ENCODE measurements around the gene ITGA3.
"Not testable (repeated sequence)": the region's sequence is repeated elsewhere in the genome, so short reads cannot be mapped to it uniquely, and the experiment has no call there.

The ITGA3 gene

GRCh38 chr17:50027172-50027880, 28.6 kb upstream of the ITGA3 start:
- H3K27me3 Mint-ChIP-seq (ENCODE audit: low read depth) = peaks cover 18% of the 10 kb centered on the region
- peak overlapping the region; percentile 55 for H3K4me3 Mint-ChIP-seq
- H3K27ac Mint-ChIP-seq = peak overlapping the region; percentile 20
- H3K4me1 Mint-ChIP-seq (ENCODE audit: low read depth) = peaks cover 13% of the 10 kb centered on the region
- DNase-seq (ENCODE audit: low spot score) = no peak
- no peaks in the 10 kb centered on the region for H3K9me3 Mint-ChIP-seq
- H3K36me3 Mint-ChIP-seq (ENCODE audit: low read depth) = no peaks in the 10 kb centered on the region

GRCh38 chr17:50027881-50028735, 27.8 kb upstream of the ITGA3 start:
- Mint-ChIP-seq H3K4me3 (no peak overlapping the region), H3K4me1 (ENCODE audit: low read depth) (peaks cover 13% of the 10 kb centered on the region), H3K36me3 (ENCODE audit: low read depth) (no peaks in the 10 kb centered on the region), H3K9me3 (no peaks in the 10 kb centered on the region), H3K27me3 (ENCODE audit: low read depth) (peaks cover 18% of the 10 kb centered on the region), H3K27ac (no peak overlapping the region)
- no peak for DNase-seq (ENCODE audit: low spot score)

- no peak overlapping the region for H3K4me3 Mint-ChIP-seq
- H3K4me1 Mint-ChIP-seq (ENCODE audit: low read depth) = peaks cover 13% of the 10 kb centered on the region
- H3K27ac Mint-ChIP-seq = no peak overlapping the region
- H3K36me3 Mint-ChIP-seq (ENCODE audit: low read depth) = no peaks in the 10 kb centered on the region
- H3K27me3 Mint-ChIP-seq (ENCODE audit: low read depth) = peaks cover 18% of the 10 kb centered on the region
- DNase-seq (ENCODE audit: low spot score) = no peak
- H3K9me3 Mint-ChIP-seq = no peaks in the 10 kb centered on the region
Measured at GRCh38 chr17:50028736-50029120, 27.2 kb upstream of the ITGA3 start.

GRCh38 chr17:50029185-50029584, 26.7 kb upstream of the ITGA3 start:
- H3K27ac Mint-ChIP-seq = no peak overlapping the region
- no peaks in the 10 kb centered on the region for H3K36me3 Mint-ChIP-seq (ENCODE audit: low read depth)
- peaks cover 21% of the 10 kb centered on the region for H3K27me3 Mint-ChIP-seq (ENCODE audit: low read depth)
- no peak overlapping the region for H3K4me3 Mint-ChIP-seq
- no peaks in the 10 kb centered on the region for H3K9me3 Mint-ChIP-seq
- peaks cover 13% of the 10 kb centered on the region for H3K4me1 Mint-ChIP-seq (ENCODE audit: low read depth)
- no peak for DNase-seq (ENCODE audit: low spot score)

DNA sequence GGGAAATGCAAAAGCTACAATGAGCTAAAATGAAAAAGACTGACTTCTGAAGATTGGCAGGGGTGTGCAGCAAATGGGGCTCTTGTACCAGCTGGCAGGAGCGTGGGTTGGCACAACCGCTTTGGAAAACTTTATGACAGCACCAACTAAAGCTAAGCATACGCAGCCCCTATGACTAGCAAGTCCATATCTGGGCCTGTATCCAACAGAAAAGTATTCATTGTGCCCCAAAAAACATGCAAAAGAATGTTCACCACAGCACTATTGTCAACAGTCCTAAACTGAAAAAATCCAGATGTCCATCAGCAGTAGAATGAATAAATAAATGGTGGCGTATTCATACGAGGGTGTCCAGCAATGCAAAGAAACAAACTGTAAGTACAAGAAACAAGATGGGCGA, 22.6 kb upstream of the ITGA3 start:
- Mint-ChIP-seq H3K27ac (no peak overlapping the region), H3K27me3 (ENCODE audit: low read depth) (peaks cover 17% of the 10 kb centered on the region), H3K4me1 (ENCODE audit: low read depth) (peaks cover 3% of the 10 kb centered on the region), H3K9me3 (no peaks in the 10 kb centered on the region), H3K36me3 (ENCODE audit: low read depth) (no peaks in the 10 kb centered on the region), H3K4me3 (no peak overlapping the region)
- no peak for DNase-seq (ENCODE audit: low spot score)

DNA sequence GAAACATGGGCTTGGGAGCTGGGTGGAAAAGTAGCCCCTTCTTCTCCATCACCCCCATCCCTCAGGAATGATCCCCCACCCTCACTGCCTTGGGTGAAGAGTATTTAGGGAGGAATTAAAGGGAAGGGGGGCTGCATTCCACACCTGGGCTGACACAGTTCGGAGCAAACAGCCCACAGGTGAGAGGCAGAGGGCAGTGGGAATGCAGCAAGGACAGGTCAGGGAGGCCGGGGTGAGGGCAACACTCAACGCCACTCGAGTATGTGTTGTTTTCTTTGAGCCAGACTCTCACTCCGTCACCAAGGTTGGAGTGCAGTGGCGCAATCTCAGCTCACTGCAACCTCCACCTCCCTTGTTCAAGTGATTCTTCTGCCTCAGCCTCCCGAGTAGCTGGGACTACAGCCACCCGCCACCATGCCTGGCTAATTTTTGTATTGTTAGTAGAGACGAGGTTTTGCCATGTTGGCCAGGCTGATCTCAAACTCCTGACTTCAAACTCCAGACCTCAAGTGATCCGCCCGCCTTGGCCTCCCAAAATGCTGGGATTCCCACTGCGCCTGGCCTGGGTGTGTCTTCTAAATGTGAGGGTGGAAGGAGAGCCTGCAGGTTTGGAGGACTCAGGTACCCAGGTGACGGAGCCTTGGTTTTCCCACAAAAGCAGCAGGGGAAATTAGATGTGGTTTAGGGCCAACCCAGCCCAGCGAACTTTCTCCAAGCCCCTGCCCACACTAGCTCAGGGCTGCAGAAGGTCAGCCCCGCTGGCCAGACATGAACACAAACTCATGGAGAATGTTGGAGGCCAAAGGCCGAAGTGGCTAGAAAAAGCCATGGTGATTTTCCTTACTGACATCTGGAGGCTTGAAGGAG, 21.2 kb upstream of the ITGA3 start:
- no peak overlapping the region for H3K27ac Mint-ChIP-seq
- DNase-seq (ENCODE audit: low spot score) = no peak
- no peaks in the 10 kb centered on the region for H3K9me3 Mint-ChIP-seq
- no peaks in the 10 kb centered on the region for H3K36me3 Mint-ChIP-seq (ENCODE audit: low read depth)
- H3K27me3 Mint-ChIP-seq (ENCODE audit: low read depth) = peaks cover 10% of the 10 kb centered on the region
- no peaks in the 10 kb centered on the region for H3K4me1 Mint-ChIP-seq (ENCODE audit: low read depth)
- no peak overlapping the region for H3K4me3 Mint-ChIP-seq

GRCh38 chr17:50035421-50035879, 20.5 kb upstream of the ITGA3 start:
- no peaks in the 10 kb centered on the region for H3K4me1 Mint-ChIP-seq (ENCODE audit: low read depth)
- H3K27me3 Mint-ChIP-seq (ENCODE audit: low read depth) = peaks cover 10% of the 10 kb centered on the region
- no peaks in the 10 kb centered on the region for H3K9me3 Mint-ChIP-seq
- no peak for DNase-seq (ENCODE audit: low spot score)
- H3K4me3 Mint-ChIP-seq = no peak overlapping the region
- no peak overlapping the region for H3K27ac Mint-ChIP-seq
- no peaks in the 10 kb centered on the region for H3K36me3 Mint-ChIP-seq (ENCODE audit: low read depth)

- Mint-ChIP-seq H3K36me3 (ENCODE audit: low read depth) (no peaks in the 10 kb centered on the region), H3K9me3 (no peaks in the 10 kb centered on the region), H3K4me3 (no peak overlapping the region), H3K27ac (no peak overlapping the region), H3K27me3 (ENCODE audit: low read depth) (peaks cover 10% of the 10 kb centered on the region), H3K4me1 (ENCODE audit: low read depth) (no peaks in the 10 kb centered on the region)
- DNase-seq (ENCODE audit: low spot score) = no peak
Measured at GRCh38 chr17:50035945-50036344, 20.0 kb upstream of the ITGA3 start.

DNA sequence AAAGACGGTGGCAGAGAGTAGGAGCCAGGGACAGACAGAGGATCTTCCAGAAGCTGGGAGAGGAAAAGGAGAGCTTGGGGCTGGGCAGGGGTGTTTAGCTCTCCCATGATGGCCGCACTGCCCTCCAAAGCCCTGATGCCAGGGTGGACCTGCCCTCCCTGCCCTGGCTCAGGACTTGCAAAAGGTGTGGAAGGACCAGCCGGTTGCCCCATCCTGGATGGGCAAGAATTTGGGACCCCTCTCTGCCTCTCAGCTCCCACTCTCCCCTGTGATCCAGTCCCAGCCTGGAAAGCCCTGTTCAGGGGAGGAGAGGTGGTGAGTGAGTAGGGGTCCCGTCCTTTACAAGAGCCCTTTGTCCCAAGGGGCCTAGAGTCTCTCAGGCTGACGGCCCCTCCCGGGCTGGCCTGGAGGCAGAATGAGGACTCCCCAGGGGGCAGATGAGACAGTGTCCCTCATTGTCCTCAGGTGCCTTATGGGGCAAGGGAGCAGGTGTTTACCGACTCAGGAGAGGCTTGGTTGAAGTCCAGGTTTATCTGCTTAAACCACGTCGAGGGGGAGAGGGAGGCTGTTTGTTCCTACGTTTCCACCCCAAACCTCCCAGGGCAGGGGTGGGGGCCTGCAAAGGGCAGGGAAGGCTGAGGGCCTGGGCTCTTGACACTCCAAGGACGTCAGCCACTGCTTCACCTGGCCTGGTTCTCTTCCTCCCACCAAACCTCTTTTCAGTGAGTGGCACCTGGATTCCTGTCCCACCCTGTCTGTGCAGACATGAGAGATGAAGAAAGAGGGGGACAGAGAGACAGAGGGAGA, 19.3 kb upstream of the ITGA3 start:
- H3K27me3 Mint-ChIP-seq (ENCODE audit: low read depth) = peaks cover 4% of the 10 kb centered on the region
- H3K4me1 Mint-ChIP-seq (ENCODE audit: low read depth) = no peaks in the 10 kb centered on the region
- no peaks in the 10 kb centered on the region for H3K36me3 Mint-ChIP-seq (ENCODE audit: low read depth)
- DNase-seq (ENCODE audit: low spot score) = no peak
- H3K27ac Mint-ChIP-seq = no peak overlapping the region
- H3K9me3 Mint-ChIP-seq = no peaks in the 10 kb centered on the region
- H3K4me3 Mint-ChIP-seq = no peak overlapping the region

DNA sequence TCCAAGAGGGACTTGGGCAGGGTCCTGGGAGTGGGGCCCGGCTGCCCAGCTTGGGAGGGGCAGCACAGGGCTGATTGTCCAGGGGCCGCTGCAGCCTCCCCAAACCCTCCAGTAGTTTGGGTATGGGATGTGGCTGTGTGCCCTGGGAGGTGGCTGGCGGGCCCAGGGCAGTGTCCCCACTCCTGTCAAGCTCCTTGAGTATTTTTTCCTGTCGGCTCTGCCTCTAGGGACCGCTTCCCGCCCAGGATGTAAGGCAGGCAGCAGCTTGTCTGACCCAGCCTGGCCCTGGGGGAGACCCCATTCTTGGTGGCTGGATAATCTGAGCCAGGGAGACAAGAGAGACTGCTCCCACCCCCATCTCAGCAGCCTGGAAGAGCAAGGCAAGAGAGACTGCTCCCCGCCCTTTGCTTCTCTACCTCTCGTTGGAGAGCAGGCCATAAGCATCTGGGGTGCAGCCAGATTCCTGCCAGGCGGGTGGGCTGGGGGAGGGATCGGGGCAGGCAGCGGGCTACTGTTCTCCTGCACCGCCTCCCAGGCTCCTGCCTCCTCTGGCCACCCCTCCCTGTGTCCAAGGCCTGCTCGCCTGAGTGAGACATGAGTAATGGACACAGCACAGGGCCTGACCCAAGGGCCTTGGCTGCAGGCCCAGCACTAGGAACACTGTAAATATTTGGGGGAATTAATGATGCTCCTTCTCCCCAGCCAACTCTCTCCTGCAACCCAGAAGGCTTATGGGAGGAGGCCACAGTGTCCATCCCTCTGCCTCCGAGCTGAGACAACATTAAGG, 18.4 kb upstream of the ITGA3 start:
- H3K9me3 Mint-ChIP-seq = no peaks in the 10 kb centered on the region
- no peak overlapping the region for H3K27ac Mint-ChIP-seq
- no peak overlapping the region for H3K4me3 Mint-ChIP-seq
- no peak for DNase-seq (ENCODE audit: low spot score)
- peaks cover 7% of the 10 kb centered on the region for H3K27me3 Mint-ChIP-seq (ENCODE audit: low read depth)
- H3K4me1 Mint-ChIP-seq (ENCODE audit: low read depth) = no peaks in the 10 kb centered on the region
- H3K36me3 Mint-ChIP-seq (ENCODE audit: low read depth) = no peaks in the 10 kb centered on the region

DNA sequence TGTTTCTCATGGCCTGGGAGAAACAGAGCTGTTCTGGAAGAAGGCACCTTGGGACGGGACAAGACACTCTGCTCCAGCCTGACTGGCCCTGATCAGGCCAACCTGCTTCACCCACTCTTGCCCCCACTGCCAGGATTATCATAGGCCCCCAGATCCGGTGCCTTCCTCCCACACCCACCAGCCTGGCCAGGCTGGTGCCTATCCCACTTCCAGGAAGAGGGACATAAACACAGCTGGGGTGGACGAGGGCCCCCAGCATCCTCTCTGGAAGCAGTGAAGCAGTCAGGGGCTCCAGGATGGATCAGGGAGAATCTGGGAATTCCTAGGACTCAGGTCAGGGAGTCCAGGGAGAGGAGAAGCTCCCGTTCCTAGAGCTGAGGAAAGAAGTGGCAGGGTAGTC, 16.9 kb upstream of the ITGA3 start:
- Mint-ChIP-seq H3K27ac (no peak overlapping the region), H3K27me3 (ENCODE audit: low read depth) (peaks cover 6% of the 10 kb centered on the region), H3K4me3 (no peak overlapping the region), H3K36me3 (ENCODE audit: low read depth) (no peaks in the 10 kb centered on the region), H3K9me3 (no peaks in the 10 kb centered on the region), H3K4me1 (ENCODE audit: low read depth) (no peaks in the 10 kb centered on the region)
- no peak for DNase-seq (ENCODE audit: low spot score)

- not testable (repeated sequence) for H3K27ac Mint-ChIP-seq; H3K9me3 Mint-ChIP-seq; H3K27me3 Mint-ChIP-seq (ENCODE audit: low read depth); H3K4me1 Mint-ChIP-seq (ENCODE audit: low read depth); H3K36me3 Mint-ChIP-seq (ENCODE audit: low read depth); H3K4me3 Mint-ChIP-seq; DNase-seq (ENCODE audit: low spot score)
Measured at GRCh38 chr17:50040496-50040895, 15.4 kb upstream of the ITGA3 start.

DNA sequence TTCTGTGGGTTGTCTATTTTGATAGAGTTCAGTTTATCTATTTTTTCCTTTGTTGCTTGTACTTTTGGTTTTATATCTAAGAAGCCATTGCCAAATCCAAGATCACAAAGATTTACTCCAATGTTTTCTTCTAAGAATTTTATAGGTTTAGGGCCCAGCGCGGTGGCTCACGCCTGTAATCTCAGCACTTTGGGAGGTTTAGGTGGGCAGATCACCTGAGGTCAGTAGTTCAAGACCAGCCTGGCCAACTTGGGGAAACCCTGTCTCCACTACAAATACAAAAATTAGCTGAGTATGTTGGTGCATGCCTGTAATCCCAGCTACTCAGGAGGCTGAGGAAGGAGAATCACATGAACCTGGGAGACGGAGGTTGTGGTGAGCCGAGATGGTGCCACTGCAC, 13.7 kb upstream of the ITGA3 start:
- Mint-ChIP-seq H3K27ac (no peak overlapping the region), H3K36me3 (ENCODE audit: low read depth) (no peaks in the 10 kb centered on the region), H3K4me3 (no peak overlapping the region), H3K9me3 (no peaks in the 10 kb centered on the region), H3K27me3 (ENCODE audit: low read depth) (peaks cover 4% of the 10 kb centered on the region), H3K4me1 (ENCODE audit: low read depth) (no peaks in the 10 kb centered on the region)
- no peak for DNase-seq (ENCODE audit: low spot score)

Measured in T-helper 2 cell treated with Interferon-gamma antibody and Interleukin-4, amounts not matched to agents 5 μg/mL and 100 μg/mL, for 36 hours (primary cell).